K562 (cell line): Measurements from ENCODE around the gene KIF21A. TPM values are rescaled to one million over a fixed set of nuclear protein-coding genes. Genes with fewer than 3 reads are reported as not detected.
A peak's percentile ranks its signal among the peaks of the same experiment; 100 is the strongest.

Experiments
- ATAC-seq: fragments of 200-7000 bp; cut with Tn5 transposase; 3 replicates; pipeline ENCODE4 v1.9.1; 2020; ENCODE audit warnings: moderate library complexity
- BruUV-seq: library from RNA; stranded (reverse); fragments of 400-500 nt; replicated peaks from 2 replicates; lab custom pipeline; 2021; lab: Mats Ljungman, UMichigan
- CTCF ChIA-PET: fragments of 300-600 bp; formaldehyde crosslinking; extraction: SDS; loops from one replicate; lab custom pipeline; 2021; ENCODE audit warnings: low intra/inter-chr PET ratio; lab: Yijun Ruan, JAX
- POLR2A ChIA-PET: fragments of 300-600, 350-650 bp; sonication (Branson Sonifier 250); formaldehyde crosslinking; extraction: SDS; loops from one replicate; lab custom pipeline; 2021; ENCODE audit warnings: antibody characterized with exemption, inconsistent platforms; lab: Yijun Ruan, JAX
- DNase-seq, 4 experiments: peaks; one replicate each; pipeline versions ENCODE4 v3.0.0 to v3.0.0-alpha.2; 2011 to 2018; ENCODE audit warnings: low spot score in 3 of 4, mixed read lengths in 3 of 4; ENCODE audit errors: extremely low read depth in 1 of 4
- FAIRE-seq: peaks from 2 replicates; lab custom pipeline; 2011; peaks lifted over from hg19 to GRCh38; lab: Jason Lieb, UNC
- H2AFZ ChIP-seq: 2 replicates; pipeline ENCODE4 v1.6.0; 2011; ENCODE audit warnings: low read depth, low read length, control low read depth, inconsistent platforms
- H3K27ac ChIP-seq: fragments of 200-600 bp; 3 replicates; pipeline ENCODE4 v1.8.0; 2011; ENCODE audit warnings: low read depth, mild to moderate bottlenecking, control low read depth, inconsistent platforms, low read length, moderate library complexity, mixed read lengths; ENCODE audit errors: extremely low read depth
- H3K27me3 ChIP-seq, 2 experiments: fragments of 300-600 bp in 1 of 2; 2 replicates in 1 of 2; 3 replicates in 1 of 2; pipeline versions ENCODE4 v1.6.0 to v1.8.0; 2011; ENCODE audit warnings: inconsistent platforms in 2 of 2, low read length in 2 of 2, mild to moderate bottlenecking in 1 of 2, mixed read lengths in 1 of 2, moderate library complexity in 1 of 2; ENCODE audit not compliant: control insufficient read depth in 2 of 2, insufficient read depth in 2 of 2
- H3K36me3 ChIP-seq: fragments of 300-600 bp; 3 replicates; pipeline ENCODE4 v1.8.0; 2011; ENCODE audit warnings: mild to moderate bottlenecking, low read length, inconsistent platforms; ENCODE audit not compliant: control insufficient read depth, insufficient read depth
- H3K4me1 ChIP-seq, 2 experiments: fragments of 200-600 bp in 1 of 2; replicated peaks in 1 of 2; 2 replicates in 1 of 2; 3 replicates in 1 of 2; pipeline versions ENCODE4 v1.5.1 to v1.8.0; 2011; ENCODE audit warnings: inconsistent platforms in 2 of 2, low read length in 2 of 2, mild to moderate bottlenecking in 1 of 2, mixed read lengths in 1 of 2, moderate library complexity in 1 of 2; ENCODE audit not compliant: control insufficient read depth in 2 of 2, insufficient read depth in 2 of 2
- H3K4me2 ChIP-seq: 2 replicates; pipeline ENCODE4 v1.6.1; 2011; ENCODE audit warnings: low read length, control low read depth, inconsistent platforms, mixed read lengths; ENCODE audit not compliant: insufficient read depth
- H3K4me3 ChIP-seq: fragments of 200-600 bp; sonication (generic), shearing (Covaris generic); 2 replicates; pipeline ENCODE4 v1.5.1; 2016; ENCODE audit warnings: control low read depth, inconsistent platforms
- H3K79me2 ChIP-seq: fragments of 200-600 bp; 3 replicates; pipeline ENCODE4 v1.8.0; 2011; ENCODE audit warnings: low read length, inconsistent platforms; ENCODE audit not compliant: control insufficient read depth, insufficient read depth
- H3K9ac ChIP-seq, 2 experiments: 2 replicates each; pipeline versions ENCODE4 v1.6.0 to v1.6.1; 2011; ENCODE audit warnings: low read depth in 2 of 2, low read length in 2 of 2, control low read depth in 1 of 2, inconsistent platforms in 1 of 2, mild to moderate bottlenecking in 1 of 2, mixed read lengths in 1 of 2; ENCODE audit not compliant: insufficient read depth in 1 of 2
- H3K9me1 ChIP-seq: one replicate; pipeline ENCODE4 v1.6.0; 2011; ENCODE audit warnings: inconsistent platforms, mild to moderate bottlenecking, low read length, moderate library complexity; ENCODE audit not compliant: control insufficient read depth, insufficient read depth
- H3K9me3 ChIP-seq: replicated peaks from 2 replicates; pipeline ENCODE4 v1.5.1; 2011; ENCODE audit warnings: low read depth, low read length, inconsistent platforms; ENCODE audit not compliant: control insufficient read depth, insufficient read depth
- H4K20me1 ChIP-seq: replicated peaks from 2 replicates; pipeline ENCODE4 v1.6.1; 2011; ENCODE audit warnings: low read length, inconsistent platforms, mixed read lengths; ENCODE audit not compliant: control insufficient read depth, insufficient read depth
- FOSL1 ChIP-seq: fragments of 200-800 bp; sonication (Bioruptor generic); conservative IDR thresholded peaks from 2 replicates; pipeline ENCODE4 v1.6.1; 2016; ENCODE audit warnings: missing genetic modification characterization, missing compliant biosample characterization
- NCOA1 ChIP-seq: fragments of 450-650 bp; IDR thresholded peaks from 2 replicates; pipeline ENCODE4 v1.6.1; 2016; ENCODE audit warnings: low read depth
- POLR2H ChIP-seq: IDR thresholded peaks from 2 replicates; pipeline ENCODE4 v1.6.1; 2016; ENCODE audit warnings: missing genetic modification characterization, low read depth, mild to moderate bottlenecking, control low read depth, missing compliant biosample characterization, moderate library complexity
- TARDBP ChIP-seq: fragments of 450-650 bp; IDR thresholded peaks from 2 replicates; pipeline ENCODE4 v1.6.1; 2016
- ZNF384 ChIP-seq: IDR thresholded peaks from 2 replicates; pipeline ENCODE4 v1.6.1; 2012; ENCODE audit warnings: low read depth, low read length, improper control_type of control experiment
- WGBS: fragments of 100-300 bp; shearing (Covaris generic); methylation state at CpG from one replicate; pipeline ENCODE4 v1.1.6; 2016; ENCODE audit warnings: low coverage, mixed read lengths; ENCODE audit not compliant: insufficient coverage; ENCODE audit errors: missing lambda C conversion rate; 5-methylcytosine and 5-hydroxymethylcytosine counted together
- in situ Hi-C: fragments of 300-500 bp; cut with MboI; formaldehyde crosslinking; loops from 4 replicates; pipeline ENCODE4 v1.15.0; 2018; ENCODE audit warnings: inconsistent platforms, mixed read lengths
- intact Hi-C: fragments of 100-400 bp; cut with micrococcal nuclease; formaldehyde crosslinking; loops from 2 replicates; pipeline ENCODE4 v1.14.2; 2022
- polyA plus RNA-seq, 8 experiments: library from polyadenylated mRNA; depleted of rRNA in 4 of 8; stranded (reverse) in 5 of 8; unstranded in 3 of 8; fragments of >200 nt; fragmentation: Nextera tagmentation in 2 of 8; fragmentation: Illumina TruSeq in 1 of 8; extraction: Ambion mirVana in 2 of 8; extraction: Trizol in 1 of 8; gene quantifications; 2 replicates each; pipeline versions ENCODE4 v1.2.1 to v1.2.3, GENCODE V29; 2011 to 2014; ENCODE audit warnings: inconsistent platforms in 1 of 8, missing spikeins in 1 of 8
- total RNA-seq, 7 experiments: library from RNA; depleted of rRNA in 6 of 7; stranded (reverse); fragments of >200 nt in 6 of 7; fragmentation: Illumina TruSeq in 2 of 7; extraction: Trizol in 2 of 7; gene quantifications; 2 replicates each; pipeline versions ENCODE4 v1.2.1 to v1.2.3, GENCODE V29; 2011 to 2021; ENCODE audit warnings: low replicate concordance in 1 of 7
- TF ChIP-seq, protein P1 (sequence below): IDR thresholded peaks from 2 replicates; pipeline ENCODE4 v1.6.1; 2016; ENCODE audit warnings: missing genetic modification characterization, missing compliant biosample characterization

KIF21A gene
- total and polyA plus RNA-seq, 9 of the 15 experiments (the other 6 are each of a cell fraction or from before 2014, with no cell fraction given): 17.7 to 45.0 (median 30.3) TPM

DNA sequence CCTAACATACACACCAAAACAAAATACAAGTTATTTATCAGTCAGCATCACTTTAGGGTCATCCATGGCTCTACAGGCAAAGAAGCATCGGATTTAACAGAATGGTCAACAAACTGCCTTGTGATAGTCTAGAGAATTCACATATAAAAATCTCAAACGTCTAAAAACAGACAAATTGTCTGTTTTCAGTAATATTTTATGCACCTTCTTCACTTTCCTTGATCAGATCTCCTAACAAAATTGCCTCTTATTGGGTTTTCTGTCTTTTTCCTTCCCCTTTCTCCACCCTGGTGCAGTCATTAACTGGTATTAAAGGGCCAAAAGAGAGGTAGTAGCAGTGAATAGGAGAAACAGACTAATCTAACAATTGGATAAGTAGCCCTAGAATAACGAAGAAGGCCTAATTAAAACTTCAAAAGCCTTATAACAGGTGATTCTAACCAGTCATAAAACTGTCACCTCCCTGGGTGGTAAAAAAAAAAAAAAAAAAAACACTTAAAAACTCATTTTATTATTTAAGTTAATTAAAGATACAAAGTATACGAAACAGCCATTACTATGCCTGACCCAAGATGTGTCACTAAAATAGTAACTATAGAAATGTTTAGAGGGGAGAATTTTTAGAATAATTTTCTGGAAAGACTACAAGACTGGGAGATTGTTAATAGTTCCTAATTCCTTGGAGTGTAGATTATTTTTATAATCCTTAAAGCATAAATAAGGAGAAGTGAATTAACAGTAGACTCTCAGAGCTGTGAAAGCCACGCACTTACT lies 1.5 kb downstream of the KIF21A start:
- Histone ChIP-seq H3K4me2 (peak overlapping the region; percentile 94), H3K4me3 (peak overlapping the region; percentile 86), H3K79me2 (peaks cover 62% of the 10 kb centered on the region), H3K36me3 (no peaks in the 10 kb centered on the region), H2AFZ (peak overlapping the region; percentile 90), H3K27me3 (no peaks in the 10 kb centered on the region), H4K20me1 (no peaks in the 10 kb centered on the region), H3K9me1 (no peaks in the 10 kb centered on the region), H3K27ac (peak overlapping the region; percentile 90), H3K9ac (peak overlapping the region in 1 of 2 experiments; percentile 78; a peak in 2 of 4 replicates), H3K4me1 (peaks cover 21 to 26% of the 10 kb centered on the region in 2 experiments; a peak in 4 of 5 replicates), H3K9me3 (no peaks in the 10 kb centered on the region)
- CTCF ChIA-PET: no interaction called here
- intact Hi-C loops (loop anchor here (5.0 kb wide), 2 partner anchors 64 to 119 kb away; no protein-coding TSS in a partner anchor), in situ Hi-C loops (no loop called here)
- 3% methylated on average over 5 of the region's 5 CpGs for WGBS
- no TSS peak for BruUV-seq
- TF ChIP-seq NCOA1 (no peak), ZNF384 (0 out of 2 replicates have a peak, but pooled peaks have one; percentile 46), TARDBP (0 out of 2 replicates have a peak, but pooled peaks have one; percentile 3), POLR2H (tag) (peak; percentile 55; the same call in 1 of the 2 replicates), FOSL1 (no peak)
- TF ChIP-seq, protein P1, sequence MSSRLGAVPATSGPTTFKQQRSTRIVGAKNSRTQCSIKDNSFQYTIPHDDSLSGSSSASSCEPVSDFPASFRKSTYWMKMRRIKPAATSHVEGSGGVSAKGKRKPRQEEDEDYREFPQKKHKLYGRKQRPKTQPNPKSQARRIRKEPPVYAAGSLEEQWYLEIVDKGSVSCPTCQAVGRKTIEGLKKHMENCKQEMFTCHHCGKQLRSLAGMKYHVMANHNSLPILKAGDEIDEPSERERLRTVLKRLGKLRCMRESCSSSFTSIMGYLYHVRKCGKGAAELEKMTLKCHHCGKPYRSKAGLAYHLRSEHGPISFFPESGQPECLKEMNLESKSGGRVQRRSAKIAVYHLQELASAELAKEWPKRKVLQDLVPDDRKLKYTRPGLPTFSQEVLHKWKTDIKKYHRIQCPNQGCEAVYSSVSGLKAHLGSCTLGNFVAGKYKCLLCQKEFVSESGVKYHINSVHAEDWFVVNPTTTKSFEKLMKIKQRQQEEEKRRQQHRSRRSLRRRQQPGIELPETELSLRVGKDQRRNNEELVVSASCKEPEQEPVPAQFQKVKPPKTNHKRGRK: peak; percentile 41; the same call in 1 of the 2 replicates
- DNase-seq: no peak
- no peak for ATAC-seq
- peak; percentile 37 for FAIRE-seq
- POLR2A ChIA-PET: interaction anchor here (0.7 to 2.8 kb wide), 7 partner anchors 9 to 24 kb away, joined by 3 to 13 read pairs (median 3); no protein-coding TSS in a partner anchor
